ENCODE data around the gene IRF4.
"Not testable (repeated sequence)": the region's sequence is repeated elsewhere in the genome, so short reads cannot be mapped to it uniquely, and the experiment has no call there.

Gene IRF4

DNA sequence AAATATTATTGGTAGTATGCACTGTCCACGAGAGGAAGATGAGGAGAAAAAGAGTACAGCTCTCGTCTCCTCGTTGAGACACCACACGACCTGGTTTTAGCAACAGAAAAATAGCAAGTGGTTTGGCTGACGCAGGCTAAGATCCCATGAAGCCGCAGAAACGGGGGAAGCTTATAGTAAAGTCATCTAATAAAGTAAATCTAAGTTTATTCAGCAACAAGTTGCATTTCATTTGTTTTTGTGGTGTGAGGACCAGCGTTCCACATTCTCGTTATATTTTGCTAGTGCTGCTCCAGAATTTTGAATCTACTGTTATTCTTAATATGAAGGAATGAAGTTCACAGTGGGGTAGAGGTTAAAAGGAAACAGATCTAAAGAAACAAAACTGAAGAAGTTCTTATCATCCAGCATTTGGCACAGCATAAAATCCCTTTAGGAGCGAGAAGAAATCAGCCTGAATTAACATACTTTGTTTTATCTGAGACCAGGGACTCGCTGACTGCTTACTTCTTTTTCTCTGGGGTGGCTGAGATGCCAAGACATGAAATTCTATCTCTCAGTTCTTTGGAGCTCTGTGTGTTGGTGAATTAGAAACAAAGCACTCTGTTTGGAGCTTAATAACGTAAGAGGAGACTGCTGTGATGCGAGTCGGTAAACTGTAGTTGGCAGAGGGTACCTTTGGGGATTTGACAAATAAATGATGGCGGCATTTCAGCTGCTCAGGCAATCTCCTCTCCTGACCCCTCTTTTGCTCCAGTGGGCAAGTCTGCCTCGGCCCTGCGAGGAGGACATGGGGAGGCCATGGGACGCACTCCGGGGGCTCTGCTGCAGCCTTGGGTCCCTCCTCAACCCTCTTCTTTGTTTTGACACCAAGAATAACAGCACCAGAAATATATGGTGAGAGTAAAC is 24.9 kb upstream of the IRF4 start:
- DNase-seq, result no peak

DNA sequence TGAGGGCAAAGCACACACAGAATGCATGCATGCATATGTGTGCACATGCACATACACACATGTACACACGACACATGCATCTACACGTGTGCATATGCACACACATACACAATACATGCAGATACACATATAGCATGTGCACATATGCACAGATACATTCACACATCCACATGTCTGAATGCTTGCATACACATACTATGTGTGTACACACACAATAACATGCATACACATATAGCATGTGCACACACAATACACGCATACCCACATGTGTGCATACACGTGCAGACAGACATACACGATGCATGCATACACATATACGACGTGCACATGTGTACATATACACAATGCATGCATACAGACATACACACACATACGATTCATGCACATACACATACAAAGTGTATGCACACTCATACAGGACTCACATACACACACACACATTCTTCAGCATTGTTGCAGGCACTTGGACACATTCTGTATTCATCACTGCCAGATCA is 24.2 kb upstream of the IRF4 start:
- DNase-seq, result no peak

DNA sequence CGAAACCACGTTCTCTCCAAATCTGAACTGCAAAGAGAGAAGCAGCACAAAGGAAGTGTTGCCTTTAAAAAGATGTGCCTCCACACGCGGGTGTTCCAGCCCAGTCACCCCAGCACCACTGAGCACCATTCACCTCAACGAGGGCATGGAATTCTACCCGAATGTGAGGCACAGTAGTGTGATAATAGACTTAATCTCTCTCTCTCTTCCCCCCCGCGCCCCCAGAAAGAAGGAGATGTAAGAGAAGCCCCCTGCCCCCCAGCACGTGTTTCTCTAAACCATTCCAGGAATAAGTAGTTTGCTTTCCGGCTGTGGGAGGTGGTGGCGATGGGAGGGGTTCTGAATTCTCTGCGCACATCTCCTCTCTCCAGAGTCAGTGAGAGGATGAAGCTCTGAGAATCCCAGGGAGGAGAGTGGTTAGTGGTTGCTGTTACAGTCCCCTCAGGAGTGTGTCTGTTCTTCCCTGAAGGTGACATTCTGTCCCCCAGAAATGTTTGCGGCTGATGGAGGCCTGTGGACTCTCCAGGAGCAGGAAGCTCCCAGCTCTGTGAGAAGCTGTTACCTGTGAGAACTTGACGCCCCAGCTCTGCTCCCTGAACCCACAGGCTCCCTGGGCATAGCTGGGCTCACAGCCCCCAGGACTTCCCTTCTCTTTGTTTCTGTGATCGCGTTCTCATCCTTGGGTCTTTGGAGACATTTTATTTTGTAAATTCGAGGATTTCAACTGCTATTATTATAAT is 23.5 kb upstream of the IRF4 start:
- DNase-seq, result no peak

DNA sequence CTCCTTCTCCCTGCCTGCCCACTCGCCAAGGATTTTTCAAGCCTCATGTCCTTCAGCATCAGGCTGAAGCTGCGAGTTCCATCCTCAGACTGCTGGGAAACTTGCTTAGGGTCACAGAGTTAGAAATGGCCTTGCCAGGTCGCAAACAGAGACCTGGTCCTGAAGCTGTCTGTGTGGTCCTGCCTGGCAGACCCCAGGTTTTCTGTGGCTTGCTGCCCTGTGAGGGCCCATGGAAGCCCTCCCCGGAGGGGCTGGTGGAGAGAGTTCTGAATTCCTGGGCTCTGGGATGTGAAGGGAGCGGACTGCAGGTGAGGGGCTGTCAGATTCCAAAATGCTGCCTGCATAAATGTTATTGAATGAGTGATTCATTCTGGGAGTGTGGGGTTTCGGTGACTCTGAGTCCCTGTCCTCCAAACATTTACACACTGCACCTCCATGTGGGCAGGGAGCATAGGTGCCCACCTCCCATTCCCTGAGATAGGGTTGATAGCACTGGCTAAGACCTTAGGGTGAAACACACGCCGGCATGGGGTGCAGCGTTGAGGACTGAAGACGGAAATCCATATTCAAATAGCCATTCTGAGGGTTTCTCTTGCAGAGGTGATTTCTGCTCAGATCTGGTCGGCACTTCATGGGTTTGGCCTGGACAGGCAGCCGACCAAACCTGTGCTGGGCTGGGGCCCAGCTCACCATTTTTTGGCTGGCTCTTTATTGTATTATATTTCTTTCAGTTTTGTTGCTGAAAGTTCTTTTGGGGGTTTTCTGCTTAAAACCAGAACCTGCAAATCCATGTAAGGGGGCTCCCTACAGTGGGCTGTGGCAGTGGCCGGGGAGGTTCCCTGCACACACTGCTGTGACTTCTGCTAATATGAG is 21.8 kb upstream of the IRF4 start:
- no peak for DNase-seq

DNA sequence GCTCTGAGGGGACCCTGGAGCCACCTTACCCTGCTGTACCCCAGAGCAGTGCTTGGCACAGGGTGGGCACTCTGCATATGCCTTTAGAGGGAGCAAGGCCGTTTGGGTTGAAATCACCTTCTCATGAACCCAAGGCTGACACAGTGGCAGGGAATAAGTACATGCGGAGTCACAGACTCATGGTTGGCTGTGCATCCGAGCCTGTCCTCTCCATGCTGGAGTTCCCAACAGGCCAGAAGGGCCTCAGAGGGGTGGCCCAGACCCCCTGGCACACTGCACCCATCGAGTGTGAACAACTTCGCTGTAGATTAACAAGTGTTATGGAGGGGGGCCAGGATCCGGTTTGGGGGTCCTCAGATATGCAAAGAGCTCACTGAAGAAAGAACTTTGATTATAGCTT is 21.0 kb upstream of the IRF4 start:
- DNase-seq, result no peak

DNA sequence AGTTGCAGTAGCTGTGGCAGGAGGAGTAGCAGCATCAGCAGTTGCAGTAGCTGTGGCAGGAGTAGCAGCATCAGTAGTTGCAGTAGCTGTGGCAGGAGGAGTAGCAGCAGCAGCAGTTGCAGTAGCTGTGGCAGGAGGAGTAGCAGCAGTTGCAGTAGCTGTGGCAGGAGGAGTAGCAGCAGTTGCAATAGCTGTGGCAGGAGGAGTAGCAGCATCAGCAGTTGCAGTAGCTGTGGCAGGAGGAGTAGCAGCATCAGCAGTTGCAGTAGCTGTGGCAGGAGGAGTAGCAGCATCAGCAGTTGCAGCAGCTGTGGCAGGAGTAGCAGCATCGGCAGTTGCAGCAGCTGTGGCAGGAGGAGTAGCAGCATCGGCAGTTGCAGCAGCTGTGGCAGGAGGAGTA is 19.7 kb upstream of the IRF4 start:
- not testable (repeated sequence) for DNase-seq

DNA sequence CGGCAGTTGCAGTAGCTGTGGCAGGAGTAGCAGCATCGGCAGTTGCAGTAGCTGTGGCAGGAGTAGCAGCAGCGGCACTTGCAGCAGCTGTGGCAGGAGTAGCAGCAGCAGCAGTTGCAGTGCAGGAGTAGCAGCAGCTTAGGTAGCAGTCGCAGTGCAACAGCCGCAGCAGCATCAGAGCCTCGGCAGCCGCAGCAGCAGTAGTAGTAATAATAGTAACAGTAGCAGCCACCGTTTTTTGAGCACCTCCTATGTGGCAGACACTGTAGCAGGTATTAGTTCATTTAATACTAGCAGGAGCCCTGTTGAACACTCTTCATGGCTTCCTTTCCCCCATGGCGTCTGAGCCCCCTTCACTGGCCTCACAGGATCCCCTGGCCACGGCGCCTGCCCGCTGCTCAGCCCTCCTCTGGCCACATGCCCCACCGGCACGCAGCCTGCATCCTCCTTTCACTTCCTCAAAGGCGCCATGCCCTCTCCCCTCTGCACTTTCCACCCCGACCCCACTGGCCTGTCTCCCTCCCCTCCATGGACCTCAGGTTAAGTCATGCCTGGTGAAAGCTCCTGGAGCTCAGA is 19.1 kb upstream of the IRF4 start:
- no peak for DNase-seq

DNA sequence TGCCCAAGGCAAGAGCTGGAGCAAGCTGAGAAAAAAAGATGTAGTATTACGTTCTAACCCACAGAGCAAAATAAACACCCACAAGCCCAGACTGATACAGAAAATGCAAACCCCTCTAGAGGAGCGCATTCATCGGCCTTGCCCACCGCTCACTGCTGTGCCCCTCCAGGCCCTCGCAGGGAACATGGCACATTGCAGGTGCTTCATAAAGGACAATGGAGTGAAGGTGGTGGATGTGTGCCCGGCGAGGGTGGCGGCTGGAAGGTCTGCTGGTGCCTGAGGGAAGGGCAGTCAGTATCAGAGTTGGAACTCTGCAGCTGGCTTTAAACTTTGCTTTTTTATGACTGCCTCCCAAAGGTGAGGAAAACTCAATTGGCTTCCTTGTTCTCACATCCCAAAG is 18.5 kb upstream of the IRF4 start:
- no peak for DNase-seq

DNA sequence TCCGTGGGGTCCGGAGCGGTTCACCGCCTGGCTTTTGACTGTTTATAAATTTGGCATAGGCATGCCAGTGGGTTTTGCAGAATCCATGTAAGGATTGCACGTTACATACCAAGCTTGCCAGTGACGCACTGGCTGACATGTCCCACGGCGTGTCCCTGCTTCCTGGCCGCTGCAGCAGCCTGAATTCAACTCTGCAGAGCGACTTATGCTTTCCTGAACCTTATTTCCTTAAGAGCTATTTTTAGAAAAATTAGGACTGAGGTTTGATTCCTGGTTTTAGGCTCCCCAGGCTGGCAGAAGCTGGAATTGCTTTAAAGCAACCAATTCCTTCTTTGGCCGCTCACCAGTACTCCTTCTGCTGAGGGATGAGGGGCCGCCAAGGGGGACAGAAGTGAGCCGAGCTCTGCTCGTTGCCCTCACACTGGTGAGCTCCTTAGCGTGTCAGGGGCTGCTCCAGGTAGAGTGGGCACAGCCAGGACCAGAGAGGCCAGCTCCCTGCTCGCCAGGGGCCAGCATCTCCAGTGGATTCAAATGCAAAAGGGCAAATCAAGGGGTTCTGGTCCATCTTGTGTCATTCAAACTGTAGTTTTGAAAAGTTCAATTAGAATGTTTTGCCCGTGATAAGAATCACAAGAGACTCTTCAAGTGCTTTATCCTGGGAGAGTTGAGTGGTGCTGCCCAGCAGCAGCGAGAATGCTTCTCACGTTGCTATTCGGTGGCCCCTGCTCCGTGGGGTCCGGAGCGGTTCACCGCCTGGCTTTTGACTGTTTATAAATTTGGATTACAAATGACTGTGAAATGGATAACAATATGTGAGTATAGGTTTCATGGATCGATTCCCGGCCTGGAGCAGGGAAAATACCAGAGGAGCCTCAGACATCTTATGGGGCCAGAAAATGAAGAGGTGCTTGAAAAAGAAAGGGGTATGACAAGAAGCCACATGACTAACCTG is 17.5 kb upstream of the IRF4 start:
- no peak for DNase-seq

DNA sequence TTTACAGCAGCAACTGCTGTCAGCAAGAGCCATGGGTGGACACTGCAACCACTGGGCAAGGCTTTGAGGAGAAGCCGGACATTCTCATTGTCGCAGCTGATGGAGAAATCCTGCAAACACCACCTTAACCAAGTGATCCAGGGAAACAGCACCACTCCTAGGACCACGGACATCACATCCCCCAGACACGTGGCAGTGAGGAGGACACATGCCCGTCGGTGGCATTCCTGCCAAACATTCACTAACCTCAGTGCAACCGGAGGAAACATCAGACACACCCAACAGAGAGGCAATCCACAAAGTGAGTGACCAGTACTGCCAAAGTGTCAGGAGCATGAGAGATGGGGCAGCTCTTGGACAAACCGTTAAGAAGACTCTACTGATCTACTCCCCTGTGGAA is 16.6 kb upstream of the IRF4 start:
- DNase-seq, result no peak

DNA sequence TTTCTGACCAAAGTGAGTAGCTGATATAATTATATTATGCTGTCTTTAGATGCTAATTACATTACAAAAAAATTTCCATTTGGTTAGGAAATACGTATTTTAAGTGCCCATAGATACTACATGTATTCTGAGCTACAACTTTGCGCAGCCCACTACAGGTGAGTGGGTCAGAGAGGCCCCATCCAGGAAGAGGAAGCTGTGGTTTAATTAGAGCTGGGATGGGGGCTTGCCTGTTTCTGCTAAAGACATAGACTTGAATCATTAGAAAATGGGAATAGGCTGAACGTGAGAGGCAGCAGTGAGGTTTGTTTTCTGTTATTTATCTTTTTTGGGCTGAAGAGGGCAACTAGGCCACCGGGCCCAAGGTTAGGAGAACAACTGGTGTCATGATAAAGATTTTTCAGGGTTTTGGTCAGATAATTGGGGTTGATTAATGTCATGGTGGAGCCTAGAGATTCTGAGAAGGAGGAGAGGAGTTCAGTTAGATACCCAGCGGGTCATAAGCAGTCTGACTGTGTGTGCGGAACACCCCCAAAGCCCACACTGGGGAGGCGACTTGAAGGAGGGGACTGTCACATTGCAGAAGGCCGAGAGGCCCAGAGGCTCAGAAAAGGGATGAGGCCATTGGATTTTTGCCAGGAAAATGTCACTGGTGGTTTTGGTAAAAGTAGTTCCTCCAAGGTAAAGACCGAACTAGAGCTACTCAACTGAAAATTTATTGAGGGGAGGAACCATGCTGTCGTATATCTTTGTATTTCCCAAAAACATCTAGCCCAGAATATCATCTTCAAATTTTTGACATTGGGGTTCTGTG is 14.5 kb upstream of the IRF4 start:
- no peak for DNase-seq

DNA sequence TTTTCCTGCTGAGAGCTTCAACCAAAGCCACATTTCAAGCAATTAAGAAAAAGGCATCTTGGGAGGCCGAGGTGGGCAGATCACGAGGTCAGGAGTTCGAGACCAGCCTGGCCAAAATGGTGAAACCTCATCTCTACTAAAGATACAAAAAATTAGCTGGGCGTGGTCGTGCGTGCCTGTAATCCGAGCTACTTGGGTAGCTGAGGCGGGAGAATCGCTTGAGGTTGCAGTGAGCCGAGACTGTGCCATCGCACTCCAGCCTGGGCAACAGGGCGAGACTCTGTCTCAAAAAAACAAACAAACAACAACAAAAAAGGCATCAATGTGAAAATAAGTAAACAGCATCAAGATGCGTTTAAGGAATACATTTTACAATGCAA is 13.9 kb upstream of the IRF4 start:
- DNase-seq, result not testable (repeated sequence)

DNA sequence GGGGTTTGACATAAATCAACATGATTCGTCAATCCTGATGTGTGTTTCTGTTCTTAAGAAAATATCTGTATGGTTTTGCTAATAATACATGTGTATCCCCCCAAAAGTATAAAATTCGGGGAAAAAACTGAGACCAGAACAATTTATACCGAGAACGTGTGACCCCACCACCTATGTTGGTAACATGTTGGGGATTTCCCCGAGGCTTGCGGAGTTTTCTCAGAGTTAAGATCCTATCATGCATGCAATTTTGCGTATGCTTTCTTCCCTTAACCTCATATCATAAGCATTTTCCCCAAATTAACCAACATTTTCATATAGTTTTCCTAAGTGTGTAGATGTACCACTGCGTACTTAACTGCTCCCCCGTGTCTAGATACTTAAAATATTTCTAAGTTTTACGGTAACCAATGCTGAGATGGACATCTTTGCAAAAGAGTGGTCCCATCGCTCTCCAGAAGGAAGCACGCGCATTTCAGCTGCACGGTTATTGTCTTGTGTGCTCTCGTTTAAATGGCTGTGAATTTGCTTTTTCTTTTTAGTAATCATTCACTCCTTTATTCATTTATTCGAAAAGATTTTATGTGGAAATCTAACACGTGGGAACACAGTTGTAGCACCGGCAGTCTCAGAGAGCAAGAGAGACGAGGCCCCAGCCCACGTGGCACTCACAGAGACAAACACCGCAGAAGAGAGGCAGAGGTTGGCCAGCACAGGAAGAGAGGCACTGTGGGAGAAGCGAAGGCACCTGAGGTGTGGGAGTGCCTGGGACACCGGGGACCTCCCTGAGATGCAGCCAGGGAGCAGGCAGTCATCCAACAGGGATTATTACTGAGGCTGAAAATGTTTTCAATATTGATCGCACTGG is 13.2 kb upstream of the IRF4 start:
- DNase-seq, result no peak

DNA sequence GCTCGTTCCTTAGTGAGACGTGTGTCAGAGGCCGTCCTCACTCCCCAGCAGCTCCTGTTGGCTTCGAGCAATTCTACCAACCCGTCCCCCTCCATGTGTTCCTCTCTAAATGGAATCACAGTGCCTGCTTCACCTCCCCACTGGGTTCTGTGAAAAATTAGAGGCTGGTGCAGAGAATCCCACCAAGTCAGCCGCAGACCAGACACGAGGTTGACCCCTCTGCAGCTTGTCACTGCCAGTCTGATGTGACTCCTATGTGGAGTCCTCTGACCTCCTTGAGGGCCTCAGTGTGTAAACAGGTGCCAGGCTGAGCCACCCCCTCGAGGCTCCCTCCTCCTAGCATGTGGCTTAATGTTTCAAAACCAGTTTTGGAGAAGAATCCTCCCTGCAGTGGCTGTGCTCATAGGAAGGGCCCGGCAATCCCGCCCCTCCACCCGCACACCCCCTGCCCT is 12.6 kb upstream of the IRF4 start:
- no peak for DNase-seq

DNA sequence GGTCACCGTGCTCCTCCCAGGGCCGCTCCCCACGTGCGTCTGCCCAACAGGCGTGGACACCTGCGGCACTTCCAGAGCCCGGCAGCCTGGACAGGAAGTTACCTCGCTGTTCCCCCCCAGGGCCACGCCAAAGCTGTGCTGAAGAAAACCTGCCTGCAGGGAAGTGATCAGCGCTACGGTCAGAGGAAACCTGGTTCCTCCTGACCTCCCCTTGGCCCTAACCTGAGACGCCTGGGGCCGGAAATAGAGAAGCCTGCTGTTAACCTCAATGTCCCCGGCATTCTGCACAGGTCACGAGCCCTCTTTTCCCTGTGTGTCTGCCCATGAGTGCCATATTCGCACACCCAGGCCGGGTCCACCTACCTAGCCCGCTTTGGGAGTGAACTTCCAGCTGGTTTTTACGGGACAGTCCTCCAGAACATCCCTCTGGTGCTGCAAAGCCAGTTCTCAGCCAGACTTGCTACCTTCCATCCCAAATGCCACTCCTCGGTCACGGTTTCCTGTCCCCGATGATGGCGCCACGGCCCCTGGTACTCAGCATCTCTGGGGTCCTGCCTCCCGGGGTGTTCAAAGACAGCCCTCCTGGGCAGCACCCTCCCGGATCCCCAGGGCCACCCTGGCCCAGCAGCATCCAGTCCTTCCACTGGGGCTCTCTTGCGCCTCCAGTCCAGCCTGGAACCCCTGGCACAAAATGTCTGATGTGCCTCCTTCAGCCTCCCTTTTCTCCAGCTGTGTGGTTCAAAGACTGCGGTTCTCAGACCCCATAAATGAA is 12.0 kb upstream of the IRF4 start:
- no peak for DNase-seq

DNA sequence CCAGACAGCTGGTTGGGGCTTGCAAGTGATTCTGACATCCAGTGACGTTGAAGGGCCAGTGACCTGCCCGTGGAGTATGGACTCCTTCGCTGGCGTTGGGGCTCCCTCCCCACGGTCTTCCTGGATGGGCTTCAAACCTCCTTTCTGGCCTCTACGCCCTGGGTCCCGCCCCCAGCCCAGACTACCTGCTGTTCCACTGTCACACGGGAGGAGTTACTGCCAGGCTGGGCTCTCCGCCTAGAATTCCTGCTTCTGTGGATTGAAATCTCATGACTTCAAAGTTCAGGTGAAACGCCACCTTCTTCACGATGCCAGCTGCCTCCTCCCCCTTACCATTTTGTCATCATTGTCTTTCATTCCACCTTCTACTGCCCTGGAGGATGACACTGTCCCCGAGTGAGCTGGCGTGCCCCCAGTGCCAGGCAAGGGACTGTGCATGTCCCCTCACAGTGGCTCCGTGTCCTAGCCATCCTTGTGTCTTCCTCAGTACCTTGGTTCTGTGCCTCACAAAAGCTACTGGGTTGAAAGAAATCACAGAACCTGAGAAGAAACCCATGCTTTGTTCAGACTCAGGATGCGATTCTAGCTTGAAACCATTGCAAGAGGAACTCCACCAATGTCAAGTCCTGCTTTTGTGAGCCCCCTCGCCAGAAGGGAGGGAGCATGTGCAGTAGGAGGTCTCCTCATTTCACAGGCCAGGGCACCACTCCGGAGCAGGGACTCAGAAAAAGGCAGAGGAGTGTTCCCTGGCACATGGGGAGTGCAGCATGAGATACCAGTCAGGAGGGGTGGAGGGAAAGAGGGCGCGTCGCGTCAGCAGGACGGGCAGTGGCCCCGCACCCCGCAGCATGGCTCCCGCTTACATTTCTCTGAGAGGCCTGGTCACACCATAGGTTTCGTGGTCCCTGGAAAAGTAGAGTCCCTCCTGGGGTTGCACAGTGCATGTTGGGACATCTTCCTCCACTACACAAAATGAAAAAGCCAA is 11.0 kb upstream of the IRF4 start:
- DNase-seq, result no peak

DNA sequence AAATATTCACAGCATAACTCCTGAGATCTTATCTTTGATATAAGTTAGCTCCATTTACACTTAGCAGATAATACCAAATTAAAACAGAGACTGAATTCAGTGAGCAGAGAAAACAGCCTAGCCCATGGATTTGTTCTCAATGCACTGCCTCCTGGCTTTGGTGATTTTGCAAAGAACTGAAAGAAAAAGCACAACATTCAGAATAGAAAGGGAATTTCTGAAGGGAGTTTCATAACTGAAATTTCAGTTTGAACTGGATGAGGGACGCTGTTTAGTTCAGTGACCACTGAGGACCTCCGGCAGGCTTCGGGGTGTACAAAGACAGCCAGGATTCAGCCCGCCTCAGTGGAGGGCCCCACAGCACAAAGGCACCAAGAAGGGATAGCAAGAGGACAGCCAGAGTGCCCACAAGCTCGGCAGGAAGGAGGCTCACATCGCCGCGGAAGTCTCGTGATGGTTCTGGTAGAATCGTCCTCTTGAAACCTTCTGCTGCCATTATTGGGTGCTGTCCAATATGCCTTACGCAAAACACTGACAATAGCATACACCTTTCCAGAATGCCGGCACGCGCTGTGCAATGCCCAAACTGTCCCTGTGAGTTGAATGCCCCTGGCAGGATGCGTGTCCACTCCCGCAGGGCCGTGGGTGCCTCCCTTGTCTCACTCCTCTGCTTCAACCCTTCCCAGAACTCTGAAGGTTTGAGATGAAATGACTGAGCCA is 9.7 kb upstream of the IRF4 start:
- no peak for DNase-seq
